Raji (cell line): ENCODE data around the gene CBLB.

ENCODE experiments used
- POLR2A ChIP-seq: IDR thresholded peaks from 2 replicates; pipeline ENCODE4 v1.6.1; 2011; ENCODE audit warnings: low read depth, low read length, control low read depth; ENCODE audit not compliant: insufficient read depth

CBLB gene

DNA sequence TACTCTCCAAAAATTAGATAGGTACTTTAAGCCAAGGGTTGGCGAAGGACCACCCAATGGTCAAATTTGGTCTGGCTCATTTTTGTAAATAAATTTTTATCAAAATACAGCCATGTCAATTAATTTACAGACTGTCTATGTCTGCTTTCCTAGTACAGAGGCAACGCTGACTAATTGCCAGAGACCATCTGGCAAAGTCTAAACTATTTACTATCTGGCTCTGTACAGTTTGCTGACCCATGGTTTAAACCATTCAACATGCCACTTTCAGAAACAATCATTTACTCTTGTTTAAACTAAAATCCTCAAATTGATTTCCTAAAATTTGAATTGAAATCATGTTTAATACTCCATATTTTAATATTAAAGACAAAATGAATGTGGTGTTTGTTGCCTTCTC, 25.9 kb downstream of the CBLB start:
- no peak for TF ChIP-seq POLR2A

DNA sequence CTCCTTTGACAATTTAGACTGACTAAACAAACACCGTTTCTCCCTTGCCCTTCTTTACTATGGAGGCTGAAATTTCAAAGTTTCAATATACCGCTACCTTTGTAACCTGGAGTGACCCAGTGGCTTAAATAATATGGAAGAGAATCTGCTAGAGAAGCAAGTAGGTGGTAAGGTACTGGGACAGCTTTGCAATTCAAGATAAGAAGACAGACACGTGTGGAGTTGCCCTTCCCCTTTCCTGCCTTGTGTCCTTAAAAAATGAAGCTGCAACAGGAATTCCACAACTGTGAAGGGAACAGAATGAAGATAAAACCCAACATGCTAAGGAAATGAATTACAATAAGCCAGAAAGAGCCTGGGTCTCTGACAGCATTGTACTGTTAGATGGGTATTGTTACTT, 26.4 kb downstream of the CBLB start:
- no peak for TF ChIP-seq POLR2A

DNA sequence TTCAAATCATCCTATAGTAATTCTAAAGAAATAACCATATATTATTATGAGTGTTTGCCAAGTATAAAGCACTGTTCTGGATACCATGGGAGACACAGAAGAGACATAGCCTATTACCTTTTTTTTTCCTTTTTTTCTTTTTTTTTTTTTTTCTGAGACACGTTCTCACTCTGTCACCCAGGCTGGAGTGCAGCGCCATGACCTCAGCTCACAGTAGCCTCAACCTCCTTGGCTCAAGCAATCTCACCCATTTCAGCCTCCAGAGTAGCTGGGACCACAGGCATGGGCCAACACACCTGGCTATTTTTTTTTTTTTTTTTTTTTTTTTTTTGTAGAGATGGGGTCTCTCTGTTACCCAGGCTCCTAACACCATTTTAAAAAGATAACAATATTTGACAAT, 30.9 kb downstream of the CBLB start:
- no peak for TF ChIP-seq POLR2A

DNA sequence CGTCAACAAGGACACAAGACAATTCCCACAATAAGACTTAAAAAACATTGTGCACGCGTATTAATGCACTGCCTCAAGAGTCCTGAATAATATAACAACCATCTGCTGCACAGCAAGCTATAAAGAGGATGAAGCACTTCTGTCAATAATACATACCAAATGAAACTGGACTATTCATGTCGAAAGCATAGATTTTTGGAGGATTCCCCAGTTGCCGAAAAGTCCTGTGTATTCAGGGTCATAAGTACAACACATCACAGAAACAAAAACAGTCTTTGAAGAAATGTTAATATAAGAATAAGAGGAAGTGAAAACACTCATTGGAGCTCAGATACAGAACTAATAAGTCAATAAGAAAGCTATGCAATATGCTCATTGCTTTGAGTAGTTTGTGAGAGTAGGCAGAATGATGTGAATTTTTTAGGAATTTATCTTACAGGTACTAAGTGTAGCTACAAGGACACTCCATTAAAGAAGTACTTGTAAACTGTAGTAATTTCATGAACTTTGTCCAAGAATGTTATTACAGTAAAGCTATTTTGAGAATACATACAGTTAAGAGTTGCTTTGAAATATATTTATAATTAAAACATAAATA, 31.6 kb downstream of the CBLB start:
- TF ChIP-seq POLR2A: no peak

DNA sequence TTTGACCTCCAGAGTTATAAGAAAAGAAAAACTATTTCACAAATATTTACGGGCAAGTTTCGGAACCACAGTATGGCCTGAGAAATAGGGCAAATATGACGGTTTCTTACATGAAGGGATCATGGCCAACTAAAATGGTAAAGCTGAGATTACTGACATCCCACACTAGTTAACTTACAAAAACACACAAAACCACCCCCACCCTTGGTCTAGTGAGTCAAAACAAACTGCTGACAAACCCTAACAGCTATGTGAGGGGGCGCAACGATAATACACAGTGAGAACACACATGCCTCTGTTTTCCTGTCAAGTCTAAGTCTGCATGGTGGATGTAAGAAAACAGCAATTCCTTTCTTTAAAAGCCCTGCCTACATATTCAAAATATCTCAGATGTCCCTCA, 32.3 kb downstream of the CBLB start:
- TF ChIP-seq POLR2A: no peak

DNA sequence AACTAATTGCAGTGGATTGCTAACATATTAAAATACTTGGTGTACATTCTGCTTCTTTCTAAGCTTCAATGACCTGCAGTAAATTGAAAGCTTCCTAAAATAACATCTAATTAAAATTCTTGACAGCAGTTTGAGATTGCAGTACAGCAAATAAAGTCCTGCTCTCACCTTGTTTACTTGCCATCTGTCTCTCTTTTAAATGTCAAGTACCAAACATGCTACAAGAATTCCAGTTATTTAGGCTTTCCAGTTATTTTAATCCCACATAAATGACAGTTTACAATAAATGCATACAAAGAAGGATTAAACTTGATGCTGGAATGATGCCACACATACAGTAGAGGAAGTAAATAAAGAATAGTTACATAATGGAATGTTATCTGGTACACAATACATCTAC, 33.2 kb downstream of the CBLB start:
- no peak for TF ChIP-seq POLR2A

DNA sequence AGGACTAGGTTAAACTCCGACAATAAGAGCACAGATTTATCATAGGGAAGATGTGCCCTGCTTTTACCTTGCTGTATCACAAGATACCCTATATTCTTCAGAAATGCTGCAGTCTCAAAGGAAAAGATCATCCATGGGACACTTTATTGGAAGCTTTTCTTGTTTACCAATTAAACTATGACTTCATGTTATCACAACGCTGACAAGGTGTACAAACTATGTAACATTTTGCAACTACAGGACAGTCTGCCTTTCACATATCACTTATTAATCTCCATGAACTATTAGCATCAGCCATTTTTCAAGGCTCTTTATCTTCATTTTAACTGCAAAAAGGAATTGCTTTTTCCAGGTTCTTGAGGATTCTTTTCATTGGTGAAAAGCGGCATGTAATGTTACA, 34.0 kb downstream of the CBLB start:
- TF ChIP-seq POLR2A: no peak

DNA sequence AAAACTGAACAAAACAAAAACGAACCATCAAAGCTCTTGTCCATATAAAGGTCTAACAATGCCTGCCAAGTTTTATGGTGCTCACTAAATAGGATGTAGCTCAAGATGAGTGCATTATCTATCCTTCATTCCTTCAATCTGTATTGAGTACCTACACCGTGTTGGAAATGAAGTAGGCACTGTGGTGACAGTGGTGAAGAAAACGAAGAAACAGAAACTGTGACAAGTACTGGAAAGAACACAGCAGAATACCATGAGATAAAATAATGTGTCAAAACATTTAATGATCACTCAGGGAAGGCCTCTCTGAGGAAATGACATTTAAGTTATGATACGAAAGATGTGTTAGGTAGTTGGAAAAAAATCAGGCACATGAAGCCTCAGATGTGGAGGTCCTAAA, 36.2 kb downstream of the CBLB start:
- no peak for TF ChIP-seq POLR2A

DNA sequence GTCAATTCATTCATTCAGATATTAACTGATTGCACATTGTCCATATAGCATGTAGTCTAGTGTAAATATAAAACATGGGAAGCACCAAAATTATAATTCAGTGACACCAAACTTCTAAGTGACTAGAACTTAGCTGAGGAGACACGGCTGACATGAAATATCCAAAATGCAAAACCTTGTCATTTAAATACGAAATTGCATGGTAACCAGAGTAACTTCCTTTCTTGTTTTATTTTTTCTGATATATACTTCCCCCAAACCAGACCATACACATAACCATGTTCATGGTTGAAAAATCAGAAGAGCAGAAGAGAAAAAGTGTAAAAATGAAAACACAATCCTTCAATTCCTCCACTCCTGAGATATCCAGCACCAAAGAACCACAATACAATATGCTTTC, 38.0 kb downstream of the CBLB start:
- no peak for TF ChIP-seq POLR2A

DNA sequence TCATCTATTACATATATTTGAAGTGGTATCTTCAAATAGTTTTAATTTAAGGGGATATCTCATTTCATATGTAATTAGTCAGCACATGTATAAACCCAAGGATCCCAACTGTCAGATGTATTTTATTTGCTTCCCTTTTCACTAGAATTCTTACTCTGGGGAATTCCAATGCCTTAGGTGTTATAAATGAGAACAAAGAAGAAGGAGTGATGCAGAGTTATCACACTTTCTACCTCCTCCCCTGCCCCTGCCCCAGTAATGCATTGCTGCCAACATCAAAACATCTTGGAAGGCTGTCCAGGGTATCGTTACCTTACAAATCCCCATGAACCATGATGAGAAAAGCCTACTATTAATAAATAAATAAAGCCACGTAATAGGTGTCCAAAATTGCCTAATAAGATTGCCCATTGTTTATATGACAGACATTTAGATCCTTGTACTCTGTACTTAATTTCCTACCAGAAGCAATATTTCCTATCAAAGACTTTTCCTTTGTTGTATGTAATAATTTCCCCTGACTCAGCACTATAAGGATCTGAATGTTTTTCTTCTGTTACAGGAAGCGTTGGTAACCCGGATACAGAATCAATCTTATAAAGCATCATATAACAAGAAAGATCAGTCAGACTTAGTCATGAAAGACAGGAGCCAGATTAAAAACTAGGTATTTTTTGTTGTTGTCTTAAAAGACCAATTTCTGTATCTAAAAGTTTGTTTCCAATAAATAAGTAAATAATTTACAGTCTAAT, 38.8 kb downstream of the CBLB start:
- TF ChIP-seq POLR2A: no peak

DNA sequence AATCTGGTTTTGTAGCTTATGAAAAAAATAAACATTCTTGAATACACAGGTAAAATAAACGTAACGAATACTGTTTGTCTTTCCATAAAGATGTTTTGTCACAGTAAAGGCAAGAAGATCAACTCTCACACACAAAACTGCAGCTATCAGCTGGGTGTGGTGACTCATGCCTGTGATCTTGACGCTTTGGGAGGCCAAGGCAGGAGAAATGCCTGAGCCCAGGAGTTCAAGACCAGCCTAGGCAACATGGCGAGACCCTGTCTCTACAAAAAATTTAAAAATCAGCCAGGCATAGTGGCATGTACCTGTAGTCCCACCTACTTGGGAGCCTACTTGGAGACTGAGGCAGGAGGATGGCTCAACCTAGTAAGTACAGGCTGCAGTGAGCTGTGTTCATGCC, 39.6 kb downstream of the CBLB start:
- TF ChIP-seq POLR2A: no peak

DNA sequence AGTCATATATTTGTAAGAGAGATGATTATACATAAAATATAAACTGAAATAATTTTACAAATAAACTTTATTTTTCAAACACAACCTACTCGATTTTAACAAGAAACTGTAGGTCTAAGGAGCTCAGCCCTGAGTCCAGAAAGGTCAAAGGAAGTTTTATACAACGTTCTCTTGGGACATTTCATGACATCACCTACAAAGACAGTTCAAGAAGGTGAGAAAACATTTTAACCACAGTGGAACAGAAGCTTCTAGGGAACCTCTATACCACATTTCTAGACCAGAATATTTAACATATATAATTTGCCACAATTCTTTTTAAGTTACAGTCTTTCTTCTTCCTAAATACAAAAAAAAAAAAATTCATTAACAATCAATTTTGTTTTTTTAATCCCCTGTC, 40.1 kb downstream of the CBLB start:
- TF ChIP-seq POLR2A: no peak

DNA sequence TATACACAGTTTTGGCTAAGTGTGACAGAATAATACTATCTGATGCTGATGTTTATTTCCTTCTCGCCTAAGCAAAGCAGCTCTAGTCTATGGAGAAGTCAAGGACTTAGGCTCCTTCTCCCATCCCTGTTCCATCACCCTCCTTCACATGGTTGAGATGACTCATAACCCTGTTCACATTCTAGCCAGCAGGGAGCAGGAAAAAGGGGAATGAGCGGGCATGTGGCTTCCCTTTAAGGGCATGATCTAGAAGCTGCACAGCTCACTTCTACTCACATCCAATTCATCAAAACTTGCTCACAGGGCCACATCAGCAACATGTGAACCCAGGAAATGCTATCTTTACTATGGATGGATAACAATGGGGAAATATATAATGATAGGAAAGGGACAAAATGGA, 40.9 kb downstream of the CBLB start:
- TF ChIP-seq POLR2A: no peak

DNA sequence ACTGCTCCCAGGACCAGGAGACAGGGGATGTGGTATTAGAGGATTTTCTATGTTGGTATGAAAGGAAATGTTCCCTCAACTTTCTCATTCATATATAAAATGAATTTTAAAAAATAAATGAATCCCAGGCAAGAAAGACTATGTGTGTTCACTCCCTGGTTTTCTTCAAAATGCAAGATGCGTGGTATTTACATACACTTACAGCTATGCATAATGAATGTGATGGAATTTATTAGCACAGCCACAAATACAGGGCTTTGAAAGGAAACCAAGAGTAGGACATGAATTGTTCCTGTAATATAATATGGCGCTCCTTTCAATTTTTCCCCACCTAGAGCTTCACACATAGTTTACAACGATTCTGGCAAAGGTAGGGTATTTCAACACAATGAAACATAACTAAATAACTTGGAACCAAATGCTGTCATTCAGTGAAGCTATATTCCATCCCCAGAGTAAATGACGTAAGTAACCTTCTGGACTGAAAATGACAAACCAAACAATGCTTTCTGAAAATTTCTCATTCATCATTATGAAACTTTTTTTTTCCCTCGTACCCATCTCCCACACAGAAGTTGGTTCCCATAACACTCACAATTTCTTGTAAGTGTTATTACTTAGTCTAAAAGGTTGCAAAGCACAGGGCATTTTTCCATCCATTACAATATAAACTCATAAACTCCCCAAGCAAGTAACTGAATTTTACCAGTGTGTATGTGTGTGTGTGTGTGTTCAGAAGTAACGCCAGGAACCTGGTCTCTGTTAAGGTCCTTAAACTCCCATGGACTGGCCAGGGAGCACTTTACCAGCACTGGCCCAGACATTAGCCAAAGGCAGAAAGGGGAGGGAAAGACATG, 41.8 kb downstream of the CBLB start:
- no peak for TF ChIP-seq POLR2A

DNA sequence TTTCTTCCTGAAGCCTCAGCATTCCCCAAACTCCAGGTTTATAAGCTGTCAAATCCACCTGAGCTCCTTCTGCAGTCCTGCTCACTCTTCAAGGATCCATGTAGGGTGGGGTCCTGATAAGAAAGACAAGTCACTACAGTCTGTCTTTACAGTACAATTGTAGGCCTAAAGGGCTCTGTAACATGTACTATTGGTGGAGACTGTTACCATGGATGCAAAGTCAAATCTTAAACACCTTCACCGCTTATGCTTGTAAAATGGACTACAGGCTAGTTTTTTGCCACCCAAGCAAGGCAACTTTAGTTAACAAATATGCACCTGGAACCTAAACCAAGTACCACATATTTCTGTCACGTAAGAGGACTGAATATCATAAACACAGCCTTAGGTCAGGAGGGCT, 44.7 kb downstream of the CBLB start:
- no peak for TF ChIP-seq POLR2A
